ENCODE data around the gene KCNK13.

DNA sequence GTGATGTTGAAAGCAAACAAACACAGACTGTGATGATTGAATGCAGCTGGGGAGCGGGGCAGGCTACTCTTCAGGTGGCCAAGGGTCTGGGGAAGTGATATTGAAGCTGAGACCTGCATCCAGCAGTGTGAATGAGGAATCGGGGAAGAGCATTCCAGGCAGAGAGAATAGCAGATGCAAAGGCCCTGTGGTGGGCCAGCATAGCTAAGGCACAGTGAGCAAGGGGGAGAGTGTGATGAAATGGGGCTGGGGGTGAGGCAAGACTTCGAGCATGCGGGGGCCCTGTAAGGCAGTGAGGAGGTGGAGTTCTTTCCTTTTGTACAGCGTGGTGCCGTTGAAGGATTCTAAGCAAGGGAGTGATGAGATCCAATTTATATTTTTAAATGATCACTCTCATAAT lies 77.4 kb downstream of the KCNK13 start:
- TF ChIP-seq, protein P1, sequence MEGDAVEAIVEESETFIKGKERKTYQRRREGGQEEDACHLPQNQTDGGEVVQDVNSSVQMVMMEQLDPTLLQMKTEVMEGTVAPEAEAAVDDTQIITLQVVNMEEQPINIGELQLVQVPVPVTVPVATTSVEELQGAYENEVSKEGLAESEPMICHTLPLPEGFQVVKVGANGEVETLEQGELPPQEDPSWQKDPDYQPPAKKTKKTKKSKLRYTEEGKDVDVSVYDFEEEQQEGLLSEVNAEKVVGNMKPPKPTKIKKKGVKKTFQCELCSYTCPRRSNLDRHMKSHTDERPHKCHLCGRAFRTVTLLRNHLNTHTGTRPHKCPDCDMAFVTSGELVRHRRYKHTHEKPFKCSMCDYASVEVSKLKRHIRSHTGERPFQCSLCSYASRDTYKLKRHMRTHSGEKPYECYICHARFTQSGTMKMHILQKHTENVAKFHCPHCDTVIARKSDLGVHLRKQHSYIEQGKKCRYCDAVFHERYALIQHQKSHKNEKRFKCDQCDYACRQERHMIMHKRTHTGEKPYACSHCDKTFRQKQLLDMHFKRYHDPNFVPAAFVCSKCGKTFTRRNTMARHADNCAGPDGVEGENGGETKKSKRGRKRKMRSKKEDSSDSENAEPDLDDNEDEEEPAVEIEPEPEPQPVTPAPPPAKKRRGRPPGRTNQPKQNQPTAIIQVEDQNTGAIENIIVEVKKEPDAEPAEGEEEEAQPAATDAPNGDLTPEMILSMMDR (IDR thresholded peaks at IDR 0.05), result no peak
- TF ChIP-seq, protein P2, sequence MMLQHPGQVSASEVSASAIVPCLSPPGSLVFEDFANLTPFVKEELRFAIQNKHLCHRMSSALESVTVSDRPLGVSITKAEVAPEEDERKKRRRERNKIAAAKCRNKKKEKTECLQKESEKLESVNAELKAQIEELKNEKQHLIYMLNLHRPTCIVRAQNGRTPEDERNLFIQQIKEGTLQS (CRISPR knock-in tag; conservative IDR thresholded peaks at IDR 0.05), result no peak
- TF ChIP-seq, protein P3, sequence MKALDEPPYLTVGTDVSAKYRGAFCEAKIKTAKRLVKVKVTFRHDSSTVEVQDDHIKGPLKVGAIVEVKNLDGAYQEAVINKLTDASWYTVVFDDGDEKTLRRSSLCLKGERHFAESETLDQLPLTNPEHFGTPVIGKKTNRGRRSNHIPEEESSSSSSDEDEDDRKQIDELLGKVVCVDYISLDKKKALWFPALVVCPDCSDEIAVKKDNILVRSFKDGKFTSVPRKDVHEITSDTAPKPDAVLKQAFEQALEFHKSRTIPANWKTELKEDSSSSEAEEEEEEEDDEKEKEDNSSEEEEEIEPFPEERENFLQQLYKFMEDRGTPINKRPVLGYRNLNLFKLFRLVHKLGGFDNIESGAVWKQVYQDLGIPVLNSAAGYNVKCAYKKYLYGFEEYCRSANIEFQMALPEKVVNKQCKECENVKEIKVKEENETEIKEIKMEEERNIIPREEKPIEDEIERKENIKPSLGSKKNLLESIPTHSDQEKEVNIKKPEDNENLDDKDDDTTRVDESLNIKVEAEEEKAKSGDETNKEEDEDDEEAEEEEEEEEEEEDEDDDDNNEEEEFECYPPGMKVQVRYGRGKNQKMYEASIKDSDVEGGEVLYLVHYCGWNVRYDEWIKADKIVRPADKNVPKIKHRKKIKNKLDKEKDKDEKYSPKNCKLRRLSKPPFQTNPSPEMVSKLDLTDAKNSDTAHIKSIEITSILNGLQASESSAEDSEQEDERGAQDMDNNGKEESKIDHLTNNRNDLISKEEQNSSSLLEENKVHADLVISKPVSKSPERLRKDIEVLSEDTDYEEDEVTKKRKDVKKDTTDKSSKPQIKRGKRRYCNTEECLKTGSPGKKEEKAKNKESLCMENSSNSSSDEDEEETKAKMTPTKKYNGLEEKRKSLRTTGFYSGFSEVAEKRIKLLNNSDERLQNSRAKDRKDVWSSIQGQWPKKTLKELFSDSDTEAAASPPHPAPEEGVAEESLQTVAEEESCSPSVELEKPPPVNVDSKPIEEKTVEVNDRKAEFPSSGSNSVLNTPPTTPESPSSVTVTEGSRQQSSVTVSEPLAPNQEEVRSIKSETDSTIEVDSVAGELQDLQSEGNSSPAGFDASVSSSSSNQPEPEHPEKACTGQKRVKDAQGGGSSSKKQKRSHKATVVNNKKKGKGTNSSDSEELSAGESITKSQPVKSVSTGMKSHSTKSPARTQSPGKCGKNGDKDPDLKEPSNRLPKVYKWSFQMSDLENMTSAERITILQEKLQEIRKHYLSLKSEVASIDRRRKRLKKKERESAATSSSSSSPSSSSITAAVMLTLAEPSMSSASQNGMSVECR (CRISPR knock-in tag; IDR thresholded peaks at IDR 0.05; ENCODE audit: borderline replicate concordance), result no peak
- TF ChIP-seq CBFB (CRISPR knock-in tag; IDR thresholded peaks at IDR 0.05; ENCODE audit: low read depth) (no peak), NR3C1 (CRISPR knock-in tag; conservative IDR thresholded peaks at IDR 0.05; ENCODE audit: low read depth) (no peak), ZNF121 (CRISPR knock-in tag; IDR thresholded peaks at IDR 0.05) (no peak)
- TF ChIP-seq, protein P4, sequence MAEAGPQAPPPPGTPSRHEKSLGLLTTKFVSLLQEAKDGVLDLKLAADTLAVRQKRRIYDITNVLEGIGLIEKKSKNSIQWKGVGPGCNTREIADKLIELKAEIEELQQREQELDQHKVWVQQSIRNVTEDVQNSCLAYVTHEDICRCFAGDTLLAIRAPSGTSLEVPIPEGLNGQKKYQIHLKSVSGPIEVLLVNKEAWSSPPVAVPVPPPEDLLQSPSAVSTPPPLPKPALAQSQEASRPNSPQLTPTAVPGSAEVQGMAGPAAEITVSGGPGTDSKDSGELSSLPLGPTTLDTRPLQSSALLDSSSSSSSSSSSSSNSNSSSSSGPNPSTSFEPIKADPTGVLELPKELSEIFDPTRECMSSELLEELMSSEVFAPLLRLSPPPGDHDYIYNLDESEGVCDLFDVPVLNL (CRISPR knock-in tag; IDR thresholded peaks at IDR 0.05; ENCODE audit: borderline replicate concordance, low read depth), result no peak
- TF ChIP-seq, protein P5, sequence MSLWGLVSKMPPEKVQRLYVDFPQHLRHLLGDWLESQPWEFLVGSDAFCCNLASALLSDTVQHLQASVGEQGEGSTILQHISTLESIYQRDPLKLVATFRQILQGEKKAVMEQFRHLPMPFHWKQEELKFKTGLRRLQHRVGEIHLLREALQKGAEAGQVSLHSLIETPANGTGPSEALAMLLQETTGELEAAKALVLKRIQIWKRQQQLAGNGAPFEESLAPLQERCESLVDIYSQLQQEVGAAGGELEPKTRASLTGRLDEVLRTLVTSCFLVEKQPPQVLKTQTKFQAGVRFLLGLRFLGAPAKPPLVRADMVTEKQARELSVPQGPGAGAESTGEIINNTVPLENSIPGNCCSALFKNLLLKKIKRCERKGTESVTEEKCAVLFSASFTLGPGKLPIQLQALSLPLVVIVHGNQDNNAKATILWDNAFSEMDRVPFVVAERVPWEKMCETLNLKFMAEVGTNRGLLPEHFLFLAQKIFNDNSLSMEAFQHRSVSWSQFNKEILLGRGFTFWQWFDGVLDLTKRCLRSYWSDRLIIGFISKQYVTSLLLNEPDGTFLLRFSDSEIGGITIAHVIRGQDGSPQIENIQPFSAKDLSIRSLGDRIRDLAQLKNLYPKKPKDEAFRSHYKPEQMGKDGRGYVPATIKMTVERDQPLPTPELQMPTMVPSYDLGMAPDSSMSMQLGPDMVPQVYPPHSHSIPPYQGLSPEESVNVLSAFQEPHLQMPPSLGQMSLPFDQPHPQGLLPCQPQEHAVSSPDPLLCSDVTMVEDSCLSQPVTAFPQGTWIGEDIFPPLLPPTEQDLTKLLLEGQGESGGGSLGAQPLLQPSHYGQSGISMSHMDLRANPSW (CRISPR knock-in tag; conservative IDR thresholded peaks at IDR 0.05; ENCODE audit: low read depth), result no peak
